KMS-11 (cell line): ENCODE results near the gene KIF3B.
"Not testable (repeated sequence)": the region's sequence is repeated elsewhere in the genome, so short reads cannot be mapped to it uniquely, and the experiment has no call there.

Experiments
- H2AFZ ChIP-seq: fragments of 200-600 bp; sonication (generic); 2 replicates; pipeline ENCODE4 v1.6.1; 2016; ENCODE audit warnings: antibody characterized with exemption, mixed run types, low read depth
- H3K27ac ChIP-seq: fragments of 200-600 bp; sonication (generic); 2 replicates; pipeline ENCODE4 v1.6.1; 2016; ENCODE audit warnings: mild to moderate bottlenecking, mixed run types
- H3K27me3 ChIP-seq: fragments of 200-600 bp; sonication (generic); 2 replicates; pipeline ENCODE4 v1.6.1; 2017; ENCODE audit warnings: mild to moderate bottlenecking, low read depth, mixed run types, moderate library complexity; ENCODE audit not compliant: insufficient read depth
- H3K36me3 ChIP-seq: fragments of 200-600 bp; sonication (generic); 2 replicates; pipeline ENCODE4 v1.6.1; 2017; ENCODE audit warnings: mild to moderate bottlenecking, mixed run types; ENCODE audit not compliant: insufficient read depth
- H3K4me1 ChIP-seq: fragments of 200-600 bp; sonication (generic); 2 replicates; pipeline ENCODE4 v1.6.1; 2016; ENCODE audit warnings: mild to moderate bottlenecking, low read depth, mixed run types; ENCODE audit not compliant: poor library complexity, severe bottlenecking
- H3K4me2 ChIP-seq: fragments of 200-600 bp; sonication (generic); 2 replicates; pipeline ENCODE4 v1.7.0; 2016; ENCODE audit warnings: mild to moderate bottlenecking, mixed run types
- H3K4me3 ChIP-seq: fragments of 200-600 bp; sonication (generic); IDR thresholded peaks from 2 replicates; pipeline ENCODE4 v1.6.1; 2017; ENCODE audit warnings: low read depth, low read length, mixed read lengths; ENCODE audit not compliant: insufficient read depth
- H3K79me2 ChIP-seq: fragments of 200-600 bp; sonication (generic); 2 replicates; pipeline ENCODE4 v1.6.1; 2016; ENCODE audit warnings: low read depth, mixed run types; ENCODE audit not compliant: insufficient read depth
- H3K9ac ChIP-seq: fragments of 200-600 bp; sonication (generic); 2 replicates; pipeline ENCODE4 v1.6.1; 2016; ENCODE audit warnings: mild to moderate bottlenecking, mixed run types
- H4K20me1 ChIP-seq: fragments of 200-600 bp; sonication (generic); 2 replicates; pipeline ENCODE4 v1.6.1; 2016; ENCODE audit warnings: mild to moderate bottlenecking, mixed run types; ENCODE audit not compliant: insufficient read depth
- CTCF ChIP-seq: fragments of 200-600 bp; sonication (generic); conservative IDR thresholded peaks from 2 replicates; pipeline ENCODE4 v1.6.1; 2017; ENCODE audit warnings: low read depth, mild to moderate bottlenecking, antibody characterized with exemption, low read length, moderate library complexity, mixed read lengths

KIF3B gene

GRCh38 chr20:32251470-32251869 lies 26.0 kb upstream of the KIF3B start:
- Histone ChIP-seq H3K4me2 (no peak overlapping the region), H3K79me2 (no peaks in the 10 kb centered on the region), H3K27me3 (no peaks in the 10 kb centered on the region), H3K36me3 (no peaks in the 10 kb centered on the region), H3K27ac (no peak overlapping the region), H4K20me1 (no peaks in the 10 kb centered on the region), H3K4me1 (no peaks in the 10 kb centered on the region), H2AFZ (no peak overlapping the region), H3K9ac (no peak overlapping the region), H3K4me3 (no peak overlapping the region)
- no peak for TF ChIP-seq CTCF

- H3K4me3 ChIP-seq: no peak overlapping the region
- no peak for TF ChIP-seq CTCF
- peaks cover 6% of the 10 kb centered on the region for H3K4me1 ChIP-seq
- H3K4me2 ChIP-seq: no peak overlapping the region
- H3K9ac ChIP-seq: no peak overlapping the region
- no peaks in the 10 kb centered on the region for H3K79me2 ChIP-seq
- no peak overlapping the region for H3K27ac ChIP-seq
- no peaks in the 10 kb centered on the region for H4K20me1 ChIP-seq
- no peaks in the 10 kb centered on the region for H3K36me3 ChIP-seq
- no peak overlapping the region for H2AFZ ChIP-seq
- no peaks in the 10 kb centered on the region for H3K27me3 ChIP-seq
Observed at GRCh38 chr20:32252189-32252588, 25.3 kb upstream of the KIF3B start.

GRCh38 chr20:32260973-32261372 lies 16.5 kb upstream of the KIF3B start:
- not testable (repeated sequence) for H2AFZ ChIP-seq, H4K20me1 ChIP-seq, H3K9ac ChIP-seq, H3K79me2 ChIP-seq, H3K36me3 ChIP-seq, H3K4me1 ChIP-seq, H3K27me3 ChIP-seq, H3K4me3 ChIP-seq, H3K27ac ChIP-seq, H3K4me2 ChIP-seq

GRCh38 chr20:32261644-32262043 lies 15.8 kb upstream of the KIF3B start:
- Histone ChIP-seq H2AFZ (no peak overlapping the region), H3K27me3 (no peaks in the 10 kb centered on the region), H3K4me3 (no peak overlapping the region), H4K20me1 (no peaks in the 10 kb centered on the region), H3K9ac (no peak overlapping the region), H3K36me3 (no peaks in the 10 kb centered on the region), H3K4me1 (peaks cover 9% of the 10 kb centered on the region), H3K4me2 (no peak overlapping the region), H3K27ac (no peak overlapping the region), H3K79me2 (no peaks in the 10 kb centered on the region)
- no peak for TF ChIP-seq CTCF

DNA sequence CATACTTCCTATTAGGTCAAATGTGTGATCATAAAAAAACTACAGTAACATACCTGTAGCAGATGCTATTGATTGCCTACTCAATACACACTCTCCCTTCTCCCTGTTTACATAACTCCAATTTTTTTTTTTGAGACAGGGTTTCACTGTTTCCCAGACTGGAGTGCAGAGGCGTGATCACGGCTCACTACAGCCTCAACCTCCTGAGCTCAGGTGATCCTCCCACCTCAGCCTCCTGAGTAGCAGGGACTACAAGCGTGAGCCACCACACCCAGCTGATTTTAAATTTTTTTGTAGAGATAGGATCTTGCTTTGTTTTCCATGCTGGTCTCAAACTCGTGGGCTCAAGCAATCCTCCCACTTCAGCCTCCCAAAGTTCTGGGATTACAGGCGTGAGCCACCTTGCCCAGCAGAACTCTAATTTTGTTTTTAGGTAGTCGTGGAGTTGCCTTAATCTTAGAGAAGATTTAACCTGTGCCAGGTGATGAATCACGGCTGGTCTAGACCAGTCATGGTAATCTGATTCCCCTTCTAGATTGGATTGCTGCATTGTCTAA lies 14.0 kb upstream of the KIF3B start:
- no peak for TF ChIP-seq CTCF
- H3K9ac ChIP-seq: no peak overlapping the region
- no peaks in the 10 kb centered on the region for H4K20me1 ChIP-seq
- no peak overlapping the region for H2AFZ ChIP-seq
- H3K36me3 ChIP-seq: no peaks in the 10 kb centered on the region
- no peaks in the 10 kb centered on the region for H3K79me2 ChIP-seq
- no peak overlapping the region for H3K27ac ChIP-seq
- no peaks in the 10 kb centered on the region for H3K27me3 ChIP-seq
- H3K4me2 ChIP-seq: no peak overlapping the region
- no peaks in the 10 kb centered on the region for H3K4me1 ChIP-seq
- H3K4me3 ChIP-seq: no peak overlapping the region
